Osteocyte (in vitro differentiated cells): ENCODE results near the gene MSMB. TPM values are rescaled to one million over a fixed set of nuclear protein-coding genes. Genes with fewer than 3 reads are reported as not detected.
"Not testable (repeated sequence)": the region's sequence is repeated elsewhere in the genome, so short reads cannot be mapped to it uniquely, and the experiment has no call there.

ENCODE experiments used
- DNase-seq: peaks from one replicate; pipeline ENCODE4 v3.0.0; 2021; ENCODE audit warnings: mixed read lengths; ENCODE audit not compliant: unreplicated experiment; ENCODE audit errors: extremely low spot score
- H3K27ac Mint-ChIP-seq: one replicate; pipeline ENCODE4 v1.8.0; 2021; ENCODE audit warnings: mild to moderate bottlenecking, mixed read lengths; ENCODE audit not compliant: unreplicated experiment
- H3K27me3 Mint-ChIP-seq: one replicate; pipeline ENCODE4 v1.8.0; 2021; ENCODE audit warnings: mixed read lengths; ENCODE audit not compliant: unreplicated experiment
- H3K36me3 Mint-ChIP-seq: one replicate; pipeline ENCODE4 v1.8.0; 2021; ENCODE audit warnings: mixed read lengths; ENCODE audit not compliant: unreplicated experiment
- H3K4me1 Mint-ChIP-seq: one replicate; pipeline ENCODE4 v1.8.0; 2021; ENCODE audit warnings: mixed read lengths; ENCODE audit not compliant: unreplicated experiment
- H3K4me3 Mint-ChIP-seq: one replicate; pipeline ENCODE4 v1.8.0; 2021; ENCODE audit warnings: mild to moderate bottlenecking, moderate library complexity, mixed read lengths; ENCODE audit not compliant: unreplicated experiment
- H3K9me3 Mint-ChIP-seq: one replicate; pipeline ENCODE4 v1.8.0; 2021; ENCODE audit warnings: mixed read lengths; ENCODE audit not compliant: unreplicated experiment
- total RNA-seq: library from RNA; stranded (reverse); gene quantifications from 2 replicates; pipeline ENCODE4 v1.2.1, GENCODE V29; 2021
- TF ChIP-seq, protein P1 (sequence below): fragments of 200-600 bp; sonication (generic); IDR thresholded peaks from 2 replicates; pipeline ENCODE4 v1.5.0; 2021; ENCODE audit warnings: antibody characterized with exemption, mild to moderate bottlenecking, moderate library complexity

The MSMB gene
- total RNA-seq, 1 donor from 2014 or later = not detected

GRCh38 chr10:46004963-46005362 is 41.1 kb downstream of the MSMB start:
- H3K27me3 Mint-ChIP-seq = no peaks in the 10 kb centered on the region
- no peak overlapping the region for H3K4me3 Mint-ChIP-seq
- no peak overlapping the region for H3K27ac Mint-ChIP-seq
- peaks cover 4% of the 10 kb centered on the region for H3K9me3 Mint-ChIP-seq
- TF ChIP-seq, protein P1, sequence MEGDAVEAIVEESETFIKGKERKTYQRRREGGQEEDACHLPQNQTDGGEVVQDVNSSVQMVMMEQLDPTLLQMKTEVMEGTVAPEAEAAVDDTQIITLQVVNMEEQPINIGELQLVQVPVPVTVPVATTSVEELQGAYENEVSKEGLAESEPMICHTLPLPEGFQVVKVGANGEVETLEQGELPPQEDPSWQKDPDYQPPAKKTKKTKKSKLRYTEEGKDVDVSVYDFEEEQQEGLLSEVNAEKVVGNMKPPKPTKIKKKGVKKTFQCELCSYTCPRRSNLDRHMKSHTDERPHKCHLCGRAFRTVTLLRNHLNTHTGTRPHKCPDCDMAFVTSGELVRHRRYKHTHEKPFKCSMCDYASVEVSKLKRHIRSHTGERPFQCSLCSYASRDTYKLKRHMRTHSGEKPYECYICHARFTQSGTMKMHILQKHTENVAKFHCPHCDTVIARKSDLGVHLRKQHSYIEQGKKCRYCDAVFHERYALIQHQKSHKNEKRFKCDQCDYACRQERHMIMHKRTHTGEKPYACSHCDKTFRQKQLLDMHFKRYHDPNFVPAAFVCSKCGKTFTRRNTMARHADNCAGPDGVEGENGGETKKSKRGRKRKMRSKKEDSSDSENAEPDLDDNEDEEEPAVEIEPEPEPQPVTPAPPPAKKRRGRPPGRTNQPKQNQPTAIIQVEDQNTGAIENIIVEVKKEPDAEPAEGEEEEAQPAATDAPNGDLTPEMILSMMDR = no peak
- no peaks in the 10 kb centered on the region for H3K4me1 Mint-ChIP-seq
- H3K36me3 Mint-ChIP-seq = peaks cover 50% of the 10 kb centered on the region
- DNase-seq = no peak

- peaks cover 48% of the 10 kb centered on the region for H3K36me3 Mint-ChIP-seq
- H3K9me3 Mint-ChIP-seq = peaks cover 2% of the 10 kb centered on the region
- TF ChIP-seq, protein P1 = no peak
- no peak overlapping the region for H3K27ac Mint-ChIP-seq
- H3K27me3 Mint-ChIP-seq = no peaks in the 10 kb centered on the region
- DNase-seq = no peak
- no peak overlapping the region for H3K4me3 Mint-ChIP-seq
- H3K4me1 Mint-ChIP-seq = no peaks in the 10 kb centered on the region
Measured at GRCh38 chr10:46002916-46003693, 43.0 kb downstream of the MSMB start.

- H3K9me3 Mint-ChIP-seq, DNase-seq, H3K4me3 Mint-ChIP-seq, H3K4me1 Mint-ChIP-seq, H3K27me3 Mint-ChIP-seq, H3K27ac Mint-ChIP-seq: not testable (repeated sequence)
- H3K36me3 Mint-ChIP-seq = peaks cover 43% of the 10 kb centered on the region
Measured at GRCh38 chr10:46002189-46002687, 43.8 kb downstream of the MSMB start.

- Mint-ChIP-seq H3K4me1 (no peaks in the 10 kb centered on the region), H3K27me3 (no peaks in the 10 kb centered on the region), H3K36me3 (peaks cover 40% of the 10 kb centered on the region), H3K4me3 (no peak overlapping the region), H3K9me3 (no peaks in the 10 kb centered on the region), H3K27ac (no peak overlapping the region)
- DNase-seq = no peak
- TF ChIP-seq, protein P1 = no peak
Measured at GRCh38 chr10:46001187-46001756, 44.8 kb downstream of the MSMB start.

GRCh38 chr10:46000538-46000937 is 45.5 kb downstream of the MSMB start:
- TF ChIP-seq, protein P1 = no peak
- H3K4me3 Mint-ChIP-seq = no peak overlapping the region
- no peaks in the 10 kb centered on the region for H3K4me1 Mint-ChIP-seq
- H3K9me3 Mint-ChIP-seq = no peaks in the 10 kb centered on the region
- no peak overlapping the region for H3K27ac Mint-ChIP-seq
- peaks cover 40% of the 10 kb centered on the region for H3K36me3 Mint-ChIP-seq
- no peak for DNase-seq
- H3K27me3 Mint-ChIP-seq = no peaks in the 10 kb centered on the region

- H3K4me3 Mint-ChIP-seq, H3K27me3 Mint-ChIP-seq, H3K9me3 Mint-ChIP-seq, H3K27ac Mint-ChIP-seq, H3K4me1 Mint-ChIP-seq, DNase-seq: not testable (repeated sequence)
- peaks cover 39% of the 10 kb centered on the region for H3K36me3 Mint-ChIP-seq
Measured at GRCh38 chr10:45999955-46000354, 46.1 kb downstream of the MSMB start.
